HG03575 (cell line): ENCODE data around the gene CYP2A6.

Source experiments
- ATAC-seq: cut with Tn5 transposase; IDR thresholded peaks from one replicate; pipeline ENCODE4 v1.9.1; 2021; ENCODE audit not compliant: unreplicated experiment, insufficient number of reproducible peaks, low FRiP score; ENCODE audit errors: extremely low read depth

CYP2A6 gene

DNA sequence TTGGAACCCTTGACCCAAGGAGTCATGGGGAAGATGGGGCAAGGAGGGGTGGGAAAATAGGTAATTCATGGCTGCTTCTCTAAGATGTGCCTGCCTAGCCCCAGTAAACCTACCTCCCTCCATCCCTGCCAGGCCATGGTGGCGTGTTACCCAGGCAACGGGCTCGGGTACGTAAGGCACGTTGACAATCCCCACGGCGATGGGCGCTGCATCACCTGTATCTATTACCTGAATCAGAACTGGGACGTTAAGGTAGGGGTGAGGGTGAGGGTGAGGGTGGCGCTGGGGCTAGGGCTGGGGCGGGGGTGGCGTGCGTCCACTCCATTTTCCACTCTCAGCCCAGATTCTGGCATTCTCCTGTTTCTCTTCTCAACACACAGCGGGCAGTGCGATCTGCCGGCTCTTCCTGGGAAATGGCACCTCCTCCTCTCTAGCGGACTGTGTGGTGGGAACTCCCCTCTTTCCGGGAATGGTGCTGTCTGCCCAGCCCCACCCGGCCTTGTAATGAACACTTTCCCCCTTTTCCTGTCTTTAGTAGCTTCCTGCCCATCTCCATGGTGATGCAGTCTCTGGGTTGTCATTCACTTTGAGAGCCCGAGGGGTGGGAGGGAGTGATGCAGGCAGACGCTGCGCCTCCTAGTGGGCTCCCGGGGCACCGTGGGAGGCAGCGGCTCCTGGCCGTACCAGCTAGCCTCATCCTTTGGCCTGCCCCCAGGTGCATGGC, 43.7 kb downstream of the CYP2A6 start:
- ATAC-seq: no peak

DNA sequence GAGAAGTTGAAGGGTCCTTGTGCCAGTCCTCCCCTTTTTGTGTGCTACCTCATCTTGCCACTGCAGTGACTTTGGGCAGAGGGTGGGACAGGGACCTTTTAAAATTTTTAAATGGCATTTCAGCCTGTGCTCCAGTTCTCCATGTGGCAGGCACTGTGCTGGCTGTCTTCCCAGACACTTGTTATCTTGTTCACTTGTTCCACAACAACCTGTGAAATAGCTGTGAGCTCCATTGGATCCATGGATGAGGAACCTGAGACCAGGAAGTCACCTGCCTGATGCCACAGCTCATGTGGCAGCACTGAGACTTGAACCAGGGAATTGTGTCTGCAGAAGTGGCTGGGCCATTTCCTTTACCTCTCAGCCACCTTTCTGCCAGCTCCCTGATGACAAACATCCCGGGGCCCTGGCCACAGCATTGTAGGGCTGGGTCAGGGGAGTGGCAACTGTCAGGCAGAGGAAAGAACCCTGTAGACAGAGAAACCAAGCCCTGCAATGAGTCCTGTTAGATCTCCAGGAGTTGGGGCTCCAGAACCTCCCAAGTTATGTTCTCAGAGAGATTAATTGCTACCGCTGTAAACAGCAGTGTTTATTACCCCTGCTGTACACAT, 44.9 kb downstream of the CYP2A6 start:
- ATAC-seq: no peak

GRCh38 chr19:40804783-40805242, 45.4 kb downstream of the CYP2A6 start:
- ATAC-seq: no peak

GRCh38 chr19:40803857-40804782, 46.1 kb downstream of the CYP2A6 start:
- ATAC-seq: no peak

DNA sequence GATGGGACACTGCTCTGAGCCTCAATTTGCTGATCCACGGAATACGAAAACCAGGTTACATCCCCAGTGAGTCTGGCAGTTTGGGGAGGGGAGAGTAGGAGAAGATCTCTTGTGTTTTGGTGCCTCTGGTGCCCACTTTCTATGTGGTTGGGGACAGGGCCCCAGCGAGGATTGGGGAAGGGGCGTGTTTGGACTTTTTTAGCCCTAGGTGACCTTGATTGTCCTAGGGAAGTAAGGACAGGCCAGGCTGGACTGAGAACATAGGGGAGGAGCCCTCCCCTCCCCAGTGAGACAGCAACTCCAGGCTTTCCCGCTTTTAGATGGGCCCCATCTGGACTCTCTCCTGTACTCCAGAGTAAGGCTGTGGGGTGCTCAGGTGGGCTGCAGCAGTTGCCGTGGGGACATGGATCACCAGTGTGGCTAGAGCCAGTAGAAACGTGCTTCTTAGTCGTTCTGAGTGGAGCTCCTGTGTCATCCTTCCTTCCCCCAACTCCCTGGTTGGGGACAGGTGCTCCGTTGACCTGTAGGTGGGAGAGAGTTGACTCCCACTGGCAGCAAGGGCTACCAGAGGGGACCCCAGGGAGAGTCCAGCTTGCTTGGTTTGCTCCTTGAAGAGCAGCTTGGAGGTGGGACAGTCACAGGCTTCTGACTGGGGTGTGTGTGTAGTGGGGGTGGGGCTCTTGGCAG, 46.9 kb downstream of the CYP2A6 start:
- ATAC-seq: no peak

- ATAC-seq: no peak
Measured at GRCh38 chr19:40802300-40803169, 47.7 kb downstream of the CYP2A6 start.

DNA sequence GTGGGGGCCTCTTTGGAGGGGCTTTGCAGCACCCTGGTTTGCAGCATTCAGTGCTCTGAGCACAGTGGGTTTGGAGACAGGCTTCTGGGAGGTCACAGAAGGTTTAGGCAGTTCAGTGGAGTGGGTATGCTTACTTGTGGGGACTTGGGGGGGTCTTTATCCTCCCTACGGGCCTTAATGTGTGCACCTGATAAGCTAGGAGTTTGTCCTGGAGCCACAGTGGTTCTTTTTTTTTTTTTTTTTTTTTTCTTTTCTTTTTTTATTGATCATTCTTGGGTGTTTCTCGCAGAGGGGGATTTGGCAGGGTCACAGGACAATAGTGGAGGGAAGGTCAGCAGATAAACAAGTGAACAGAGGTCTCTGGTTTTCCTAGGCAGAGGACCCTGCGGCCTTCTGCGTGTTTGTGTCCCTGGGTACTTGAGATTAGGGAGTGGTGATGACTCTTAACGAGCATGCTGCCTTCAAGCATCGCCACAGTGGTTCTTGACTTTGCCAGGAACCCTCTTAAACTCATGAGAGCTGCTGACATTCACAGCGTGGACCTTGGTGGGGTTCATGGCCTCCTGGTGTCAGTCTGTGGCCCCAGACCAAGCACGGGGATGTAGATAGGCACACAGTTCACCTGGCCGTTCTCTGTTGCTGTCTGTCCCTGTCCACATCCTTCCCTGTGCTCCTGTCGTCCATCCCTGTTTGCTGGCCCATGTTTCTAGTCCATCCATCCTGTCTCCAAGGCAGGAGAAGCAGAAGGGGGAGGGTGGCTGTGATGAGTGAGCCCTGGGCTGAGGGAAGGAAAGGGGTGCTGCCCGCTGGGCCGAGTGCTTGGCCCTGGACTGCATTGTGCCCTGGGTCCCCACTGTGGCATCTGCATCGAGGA, 48.6 kb downstream of the CYP2A6 start:
- ATAC-seq: no peak

DNA sequence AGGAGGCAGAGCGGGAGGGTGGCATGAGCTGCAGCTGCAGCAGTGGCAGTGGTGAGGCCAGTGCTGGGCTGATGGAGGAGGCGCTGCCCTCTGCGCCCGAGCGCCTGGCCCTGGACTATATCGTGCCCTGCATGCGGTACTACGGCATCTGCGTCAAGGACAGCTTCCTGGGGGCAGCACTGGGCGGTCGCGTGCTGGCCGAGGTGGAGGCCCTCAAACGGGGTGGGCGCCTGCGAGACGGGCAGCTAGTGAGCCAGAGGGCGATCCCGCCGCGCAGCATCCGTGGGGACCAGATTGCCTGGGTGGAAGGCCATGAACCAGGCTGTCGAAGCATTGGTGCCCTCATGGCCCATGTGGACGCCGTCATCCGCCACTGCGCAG, 49.3 kb downstream of the CYP2A6 start:
- no peak for ATAC-seq

GRCh38 chr19:40800339-40800996, 49.8 kb downstream of the CYP2A6 start:
- ATAC-seq: no peak

DNA sequence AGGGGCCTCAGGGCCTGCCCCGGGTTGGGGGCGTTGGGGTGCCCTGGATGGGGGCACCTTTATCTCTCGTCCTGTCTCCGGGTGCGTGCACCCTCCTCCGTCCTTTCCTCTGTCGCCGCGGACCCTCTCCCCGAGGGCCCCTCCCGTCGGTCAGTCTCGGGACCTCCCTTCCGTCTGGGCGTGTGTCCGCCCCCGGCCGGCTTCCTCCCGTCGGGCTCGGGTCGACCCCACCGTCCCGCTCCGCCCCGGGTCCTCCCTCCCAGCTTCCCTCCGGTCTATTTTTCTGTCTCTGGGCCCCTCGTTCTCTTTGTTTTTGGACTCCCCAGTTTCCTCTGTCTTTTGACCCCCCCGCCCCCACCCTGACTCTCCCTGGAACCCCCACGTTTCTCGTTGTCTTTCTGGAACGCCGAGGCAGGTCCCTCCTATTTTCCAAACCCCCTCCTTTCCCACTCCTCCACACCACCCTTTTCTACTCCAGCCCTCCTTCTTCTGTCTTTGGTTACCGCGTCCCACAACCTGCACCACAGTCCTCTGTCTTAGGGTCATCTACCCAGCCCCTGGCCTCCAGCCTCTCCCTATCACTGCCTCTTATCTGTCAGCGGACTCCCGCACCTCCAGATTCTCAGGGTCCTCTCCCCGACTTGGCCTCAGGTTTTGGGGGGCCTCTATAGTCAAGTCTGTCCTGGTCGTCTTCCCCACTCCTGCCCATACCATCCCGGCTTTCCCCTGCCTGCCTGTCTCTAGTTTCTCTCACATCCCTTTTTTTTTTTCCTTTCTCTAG, 50.5 kb downstream of the CYP2A6 start:
- no peak for ATAC-seq

DNA sequence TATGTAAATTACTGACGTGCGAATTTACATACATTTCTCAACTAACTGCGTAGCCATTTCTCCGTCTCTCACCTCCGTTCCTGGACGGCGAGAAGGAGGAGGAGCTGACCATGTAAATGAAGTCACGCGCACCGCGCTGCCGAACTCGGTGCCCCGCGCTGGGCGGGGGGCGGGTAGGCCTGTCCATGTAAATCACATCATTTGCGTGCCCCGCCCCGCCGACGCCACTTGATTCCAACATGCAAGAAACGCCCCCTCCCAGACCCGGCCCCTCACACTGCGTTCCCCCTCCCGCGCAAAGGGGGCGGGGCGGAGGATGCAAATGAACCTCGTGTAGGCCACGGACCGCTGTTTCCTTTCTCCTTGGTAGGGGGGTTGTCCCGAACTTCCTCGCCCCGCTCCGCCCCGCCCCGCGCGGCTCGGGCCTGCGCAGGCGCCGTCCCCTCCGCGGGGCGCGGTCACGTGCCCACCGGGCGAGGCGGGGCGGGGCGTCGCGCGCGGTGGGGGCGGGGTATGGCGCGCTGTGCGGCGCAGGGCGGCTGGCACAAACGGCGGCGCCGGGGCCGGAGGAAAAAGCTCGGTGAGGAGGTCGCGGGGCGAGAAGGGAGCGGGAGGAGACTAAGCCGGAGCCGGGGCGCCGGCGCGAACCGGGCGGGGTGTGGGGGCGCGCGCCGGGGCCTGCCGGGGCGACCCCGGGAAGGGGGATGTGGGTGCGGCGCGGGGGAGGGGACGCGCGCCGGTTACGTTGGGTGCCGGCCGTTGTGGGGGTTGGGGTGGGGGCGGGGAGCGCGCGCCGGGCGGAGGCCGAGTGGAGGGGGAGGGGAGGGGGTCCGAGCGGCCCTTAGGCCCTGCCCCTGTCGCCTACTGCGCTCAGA, 51.3 kb downstream of the CYP2A6 start, which contains the start of gene EGLN2:
TSS of gene EGLN2 (plus strand) at position 509 of the 875 bp plus-strand sequence. CDS start 1,382 bp downstream, outside the sequence.
- peak; percentile 35 for ATAC-seq

DNA sequence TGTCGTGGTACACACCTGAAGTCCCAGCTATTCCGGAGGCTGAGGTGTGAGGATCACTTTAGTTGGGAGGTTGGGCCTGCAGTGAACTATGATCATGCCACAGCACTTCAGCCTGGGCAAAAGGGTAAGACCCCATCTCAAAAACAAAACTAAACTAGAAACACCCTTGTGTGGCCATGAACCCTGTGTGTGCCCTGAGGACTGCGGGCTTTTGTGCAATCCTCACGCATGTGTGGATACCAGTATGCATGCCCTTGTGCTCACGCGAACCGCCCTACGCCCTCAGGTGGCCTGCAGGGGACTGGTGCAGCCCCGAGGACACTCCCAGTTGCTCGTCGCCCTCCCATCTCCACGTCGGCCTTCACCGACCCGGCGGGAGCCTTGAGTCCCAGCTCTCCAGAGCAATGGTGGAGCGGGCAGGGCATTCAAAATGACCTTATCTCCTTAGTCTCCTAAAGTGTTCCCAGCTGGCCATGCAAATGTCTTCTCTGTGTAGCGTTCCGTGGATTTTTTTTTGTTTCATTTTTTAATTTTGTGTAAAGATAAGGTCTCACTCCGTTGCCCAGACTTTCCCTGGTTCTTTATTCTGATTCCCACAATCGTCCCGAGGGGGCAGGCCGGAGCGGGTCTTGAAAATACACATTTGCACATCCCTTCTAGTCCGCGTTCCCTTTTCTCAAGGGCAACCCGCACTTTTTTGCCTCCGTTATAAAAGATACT, 52.1 kb downstream of the CYP2A6 start:
- no peak for ATAC-seq

DNA sequence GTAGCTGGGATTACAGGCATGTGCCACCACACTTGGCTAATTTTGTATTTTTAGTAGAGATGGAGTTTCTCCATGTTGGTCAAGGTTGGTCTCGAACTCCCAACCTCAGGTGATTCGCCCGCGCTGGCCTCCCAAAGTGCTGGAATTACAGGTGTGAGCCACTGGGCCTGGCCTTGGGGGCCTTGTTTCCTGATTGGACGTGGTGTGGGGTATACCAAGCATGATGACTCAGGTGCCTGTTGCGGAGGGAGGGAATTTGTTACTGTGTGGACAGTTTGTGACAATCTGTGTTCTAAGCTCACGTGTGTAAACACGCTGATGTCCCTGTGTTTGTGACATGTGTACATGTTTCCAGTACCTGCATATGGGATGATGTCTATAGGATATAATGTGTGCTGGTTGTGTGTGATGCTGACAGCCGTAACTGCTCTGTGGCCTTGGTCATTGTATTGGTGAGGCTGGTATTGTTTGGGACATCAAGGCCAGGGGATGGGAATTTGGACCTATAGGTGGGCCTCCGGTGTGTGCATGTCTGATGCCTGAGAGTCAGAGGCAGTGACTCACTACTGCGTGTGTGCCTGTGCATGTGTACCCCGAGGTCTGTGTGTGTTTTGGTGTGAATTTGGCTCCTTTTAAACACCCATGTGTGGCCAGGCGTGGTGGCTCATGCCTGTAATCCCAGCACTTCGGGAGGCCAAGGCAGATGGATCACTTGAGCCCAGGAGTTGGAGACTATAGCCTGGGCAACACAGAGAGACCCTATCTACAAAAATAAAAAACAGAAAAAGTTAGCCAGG, 52.9 kb downstream of the CYP2A6 start:
- ATAC-seq: no peak
